ENCODE results near the gene PJA2.
"Not testable (repeated sequence)": the region's sequence is repeated elsewhere in the genome, so short reads cannot be mapped to it uniquely, and the experiment has no call there.

PJA2 gene

DNA sequence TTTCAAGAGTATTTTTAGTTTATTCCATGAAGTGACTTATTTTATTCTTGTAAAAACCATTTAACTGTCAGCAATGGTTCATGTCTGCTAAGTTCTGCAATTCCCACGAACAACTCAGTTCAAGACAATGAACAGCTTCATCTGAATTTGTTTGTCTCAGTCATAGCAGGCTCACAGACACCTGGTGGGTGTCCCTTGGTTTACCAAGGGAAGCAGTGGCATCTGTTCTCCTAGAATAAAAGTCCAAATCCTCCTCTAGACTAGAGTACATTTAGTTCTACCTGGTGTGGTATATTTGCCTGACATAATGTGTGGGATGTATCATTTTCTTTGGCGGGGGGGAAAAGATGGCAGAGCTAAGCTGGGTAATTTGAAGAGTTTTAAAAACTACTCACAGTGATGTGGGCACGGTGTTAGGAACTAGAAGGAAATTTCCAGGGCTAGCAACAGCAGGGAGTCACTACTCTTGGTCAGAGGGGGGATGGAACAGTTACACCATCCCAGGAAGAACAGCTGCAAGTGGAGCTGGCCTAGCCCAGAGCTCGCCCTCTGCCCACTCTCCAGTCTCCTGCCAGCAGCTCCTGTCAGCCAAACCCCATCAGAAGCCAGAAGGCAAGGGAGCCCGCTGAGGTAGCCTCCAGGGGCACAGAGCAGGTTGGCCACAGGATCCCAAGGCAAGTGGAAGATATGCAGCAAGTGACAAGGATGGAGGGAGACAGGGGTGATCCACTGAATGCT is 100.3 kb downstream of the PJA2 start:
- no peak for DNase-seq (ENCODE audit: low spot score)

DNA sequence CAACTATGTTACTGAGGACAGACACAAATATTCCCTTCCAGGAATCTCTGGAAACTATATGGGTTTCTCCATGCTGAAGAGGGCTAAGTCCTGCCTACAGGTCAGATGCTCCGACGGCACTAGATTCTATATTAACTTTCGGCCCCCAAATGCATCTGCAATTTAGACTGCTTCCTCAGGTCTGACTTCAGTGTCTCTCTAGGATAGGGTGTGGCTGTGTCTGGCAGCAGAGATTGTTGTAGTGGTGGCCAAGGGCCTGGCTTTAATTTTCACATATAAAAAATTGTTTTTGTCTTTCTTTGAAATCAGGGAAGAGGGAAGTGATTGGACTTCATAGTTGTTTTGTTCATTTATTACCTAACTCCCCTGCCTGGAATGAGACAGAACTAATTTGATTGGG is 101.8 kb downstream of the PJA2 start:
- DNase-seq (ENCODE audit: low spot score): no peak

- no peak for DNase-seq (ENCODE audit: low spot score)
Observed at GRCh38 chr5:109307456-109307855, 102.3 kb downstream of the PJA2 start.

GRCh38 chr5:109305352-109305751 is 104.4 kb downstream of the PJA2 start:
- no peak for DNase-seq (ENCODE audit: low spot score)

DNA sequence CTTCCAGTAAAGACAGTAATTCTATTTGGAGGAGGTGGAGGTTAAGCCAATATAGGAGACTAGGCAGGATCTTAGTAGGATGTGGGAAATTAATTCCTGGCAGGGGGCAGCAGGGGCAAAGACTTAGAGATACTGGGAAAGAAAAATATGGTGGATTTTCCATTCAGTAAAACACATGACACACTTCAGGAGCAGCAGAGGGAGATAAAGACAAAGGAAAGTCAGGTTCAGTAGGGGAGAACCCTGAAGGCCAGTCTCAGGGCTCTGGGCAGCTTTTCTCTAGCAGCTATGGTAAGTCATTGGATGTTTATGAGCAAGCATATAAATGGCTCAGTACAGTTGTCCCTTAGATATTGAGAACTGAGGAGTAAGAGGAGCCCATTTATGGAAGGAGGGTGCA is 105.5 kb downstream of the PJA2 start:
- no peak for DNase-seq (ENCODE audit: low spot score)

GRCh38 chr5:109300367-109300766 is 109.4 kb downstream of the PJA2 start:
- DNase-seq (ENCODE audit: low spot score): no peak

GRCh38 chr5:109299557-109299956 is 110.2 kb downstream of the PJA2 start:
- no peak for DNase-seq (ENCODE audit: low spot score)

- no peak for DNase-seq (ENCODE audit: low spot score)
Observed at GRCh38 chr5:109298794-109299193, 111.0 kb downstream of the PJA2 start.

DNA sequence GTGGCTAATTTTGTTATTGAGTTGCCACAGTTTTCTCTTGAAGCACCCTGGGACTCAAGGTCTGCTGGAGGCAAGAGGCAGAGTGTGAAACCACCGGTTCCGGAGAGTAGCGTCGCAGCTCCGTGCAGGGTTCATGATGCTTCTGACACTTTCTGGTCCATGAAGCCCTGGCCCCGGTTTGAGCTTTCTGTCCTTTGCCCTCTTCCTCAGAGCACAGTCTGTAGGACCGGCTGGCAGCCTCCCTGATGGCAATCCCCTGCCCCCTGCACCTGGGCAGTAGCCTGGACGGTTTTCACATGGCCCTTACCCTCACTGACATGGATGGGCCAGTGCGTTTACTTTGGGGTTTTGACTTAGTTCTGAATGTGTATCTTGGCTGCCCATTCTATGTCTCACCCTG is 111.9 kb downstream of the PJA2 start:
- no peak for DNase-seq (ENCODE audit: low spot score)

- DNase-seq (ENCODE audit: low spot score): no peak
Observed at GRCh38 chr5:109291090-109291489, 118.7 kb downstream of the PJA2 start.

DNA sequence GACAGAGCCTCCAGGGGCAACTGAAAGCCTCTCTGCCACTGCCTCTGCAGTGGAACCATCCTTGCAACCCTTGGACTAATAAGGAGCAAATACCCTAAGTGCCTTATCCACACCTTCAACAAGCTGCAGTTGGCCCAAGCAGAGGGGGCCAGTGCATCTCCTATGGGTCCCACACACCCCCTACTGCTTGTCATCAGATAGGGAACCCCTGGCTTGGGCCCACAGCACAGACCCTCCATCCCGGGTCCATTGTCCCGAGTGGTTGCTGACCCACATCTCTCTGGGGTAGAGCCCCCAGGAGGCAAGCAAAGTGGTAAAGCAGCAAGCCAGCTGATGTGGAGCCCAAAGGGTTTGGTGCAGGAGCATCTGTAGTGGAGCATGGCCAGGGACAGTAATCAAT is 119.5 kb downstream of the PJA2 start:
- no peak for DNase-seq (ENCODE audit: low spot score)

DNA sequence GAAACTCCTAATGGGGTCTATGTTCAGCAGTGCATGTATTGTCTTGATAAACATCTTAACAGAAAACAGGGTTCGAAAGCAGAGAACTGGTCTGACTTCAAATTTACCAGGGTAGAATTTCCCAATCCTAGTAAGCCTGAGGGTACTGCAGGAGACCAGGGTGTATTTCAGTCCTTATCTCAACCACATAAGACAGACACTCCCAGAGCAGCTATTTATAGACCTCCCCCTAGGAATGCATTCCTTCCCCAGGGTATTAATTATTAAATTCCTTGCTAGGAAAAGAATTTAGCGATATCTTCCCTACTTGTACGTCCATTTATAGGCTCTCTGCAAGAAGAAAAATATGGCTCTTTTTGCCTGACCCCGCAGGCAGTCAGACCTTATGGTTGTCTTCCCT is 123.1 kb downstream of the PJA2 start:
- DNase-seq (ENCODE audit: low spot score): not testable (repeated sequence)

All from hematopoietic multipotent progenitor cell treated with erythropoietin and hydrocortisone succinate and interleukin-3 and kit ligand, for 15 days (in vitro differentiated cells).